Suprapubic skin (tissue), 4 donors: ENCODE data around the gene RIIAD1. TPM values are rescaled to one million over a fixed set of nuclear protein-coding genes. Genes with fewer than 3 reads are reported as not detected.

Experiments
- DNase-seq, 2 donors: peaks; one replicate each; pipeline ENCODE4 v3.0.0-alpha.2; 2019; ENCODE audit warnings: low spot score in 2 of 2
- H3K27ac ChIP-seq: fragments of 200-600 bp; sonication (generic); one replicate; pipeline ENCODE4 v1.5.1; 2019
- H3K27me3 ChIP-seq: fragments of 200-600 bp; sonication (generic); one replicate; pipeline ENCODE4 v1.5.1; 2019
- H3K36me3 ChIP-seq: fragments of 200-600 bp; sonication (generic); one replicate; pipeline ENCODE4 v1.5.1; 2019
- H3K4me1 ChIP-seq: fragments of 200-600 bp; sonication (generic); one replicate; pipeline ENCODE4 v1.5.1; 2019
- H3K4me3 ChIP-seq: fragments of 200-600 bp; sonication (generic); one replicate; pipeline ENCODE4 v1.5.1; 2019; ENCODE audit warnings: mild to moderate bottlenecking
- H3K9me3 ChIP-seq: fragments of 200-600 bp; sonication (generic); one replicate; pipeline ENCODE4 v1.5.1; 2019
- EP300 ChIP-seq: sonication (generic); formaldehyde crosslinking; IDR thresholded peaks from one replicate; pipeline ENCODE4 v1.6.1; 2017; ENCODE audit warnings: antibody characterized with exemption
- POLR2A ChIP-seq, 2 donors: fragments of 450-650 bp; IDR thresholded peaks; one replicate each; pipeline ENCODE4 v1.6.1; 2017; ENCODE audit warnings: antibody characterized with exemption in 2 of 2, mild to moderate bottlenecking in 2 of 2, moderate library complexity in 2 of 2
- POLR2AphosphoS5 ChIP-seq, 3 donors: sonication (generic); formaldehyde crosslinking; IDR thresholded peaks; one replicate each; pipeline ENCODE4 v1.6.1; 2017; ENCODE audit warnings: antibody characterized with exemption in 3 of 3
- WGBS: methylation state at CpG from one replicate; pipeline ENCODE4 v1.1.5; 2018; 5-methylcytosine and 5-hydroxymethylcytosine counted together
- total RNA-seq, 4 donors: library from RNA; depleted of rRNA; stranded (reverse); fragments of >200 nt; gene quantifications; one replicate each; pipeline ENCODE4 v1.1.0, GENCODE V29; 2016
- TF ChIP-seq, protein P1 (sequence below), 2 donors: fragments of 200-600 bp in 1 of 2; fragments of 450-650 bp in 1 of 2; sonication (generic) in 1 of 2; IDR thresholded peaks; one replicate each; pipeline ENCODE4 v1.5.1; 2016 to 2019; ENCODE audit warnings: antibody characterized with exemption in 2 of 2, mild to moderate bottlenecking in 1 of 2, moderate library complexity in 1 of 2

RIIAD1 gene
- total RNA-seq, 4 donors from 2014 or later: not detected

DNA sequence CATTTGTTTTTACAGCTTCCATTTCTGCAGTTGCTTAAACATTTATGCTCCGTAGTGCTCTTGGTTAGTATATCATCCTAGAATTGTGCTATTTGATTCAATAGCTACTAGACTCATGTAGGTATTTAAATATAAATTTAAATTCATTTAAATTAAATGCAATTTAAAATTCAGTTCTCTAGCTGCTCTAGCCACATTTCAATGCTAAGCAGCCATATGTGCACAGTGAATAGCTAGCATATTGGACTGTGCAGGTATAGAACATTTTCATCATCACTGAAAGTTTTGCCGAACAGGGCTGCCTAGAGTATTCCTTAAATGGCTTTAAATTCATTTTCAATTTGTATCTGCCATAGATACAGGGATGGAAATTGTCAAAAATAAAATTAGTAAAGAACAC, 37.2 kb upstream of the RIIAD1 start:
- 69% methylated on average over 2 of the region's 2 CpGs for WGBS
- H3K27me3 ChIP-seq: no peaks in the 10 kb centered on the region
- no peak for TF ChIP-seq POLR2AphosphoS5 (IDR thresholded peaks at IDR 0.05)
- TF ChIP-seq EP300: no peak
- no peak for TF ChIP-seq POLR2A (IDR thresholded peaks at IDR 0.05)
- TF ChIP-seq, protein P1, sequence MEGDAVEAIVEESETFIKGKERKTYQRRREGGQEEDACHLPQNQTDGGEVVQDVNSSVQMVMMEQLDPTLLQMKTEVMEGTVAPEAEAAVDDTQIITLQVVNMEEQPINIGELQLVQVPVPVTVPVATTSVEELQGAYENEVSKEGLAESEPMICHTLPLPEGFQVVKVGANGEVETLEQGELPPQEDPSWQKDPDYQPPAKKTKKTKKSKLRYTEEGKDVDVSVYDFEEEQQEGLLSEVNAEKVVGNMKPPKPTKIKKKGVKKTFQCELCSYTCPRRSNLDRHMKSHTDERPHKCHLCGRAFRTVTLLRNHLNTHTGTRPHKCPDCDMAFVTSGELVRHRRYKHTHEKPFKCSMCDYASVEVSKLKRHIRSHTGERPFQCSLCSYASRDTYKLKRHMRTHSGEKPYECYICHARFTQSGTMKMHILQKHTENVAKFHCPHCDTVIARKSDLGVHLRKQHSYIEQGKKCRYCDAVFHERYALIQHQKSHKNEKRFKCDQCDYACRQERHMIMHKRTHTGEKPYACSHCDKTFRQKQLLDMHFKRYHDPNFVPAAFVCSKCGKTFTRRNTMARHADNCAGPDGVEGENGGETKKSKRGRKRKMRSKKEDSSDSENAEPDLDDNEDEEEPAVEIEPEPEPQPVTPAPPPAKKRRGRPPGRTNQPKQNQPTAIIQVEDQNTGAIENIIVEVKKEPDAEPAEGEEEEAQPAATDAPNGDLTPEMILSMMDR (IDR thresholded peaks at IDR 0.05): no peak
- H3K9me3 ChIP-seq: no peaks in the 10 kb centered on the region
- no peak overlapping the region for H3K27ac ChIP-seq
- H3K36me3 ChIP-seq: peaks cover 38% of the 10 kb centered on the region
- no peak overlapping the region for H3K4me3 ChIP-seq
- no peak for DNase-seq
- H3K4me1 ChIP-seq: peaks cover 2% of the 10 kb centered on the region

DNA sequence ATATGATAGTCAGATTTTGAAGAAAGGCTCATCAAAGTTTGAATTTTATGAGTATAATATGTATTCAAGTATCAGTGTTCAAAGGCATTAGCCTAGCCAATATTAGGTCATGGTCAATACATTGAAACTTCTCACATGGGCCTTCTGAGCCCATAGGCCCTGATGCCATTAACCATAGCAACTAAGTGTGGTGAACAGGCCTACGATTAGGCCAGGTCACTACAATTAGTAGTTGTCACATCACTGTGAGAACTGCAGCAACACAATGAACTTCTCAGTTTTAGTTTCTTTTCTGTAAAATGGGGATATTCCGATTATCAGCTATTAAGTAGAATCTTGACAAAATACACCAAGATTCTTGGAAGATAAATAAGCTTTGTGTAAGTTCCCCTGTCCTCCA, 34.8 kb upstream of the RIIAD1 start:
- no peaks in the 10 kb centered on the region for H3K27me3 ChIP-seq
- no peak overlapping the region for H3K27ac ChIP-seq
- H3K4me1 ChIP-seq: no peaks in the 10 kb centered on the region
- WGBS: 90% methylated on average over 2 of the region's 2 CpGs
- H3K4me3 ChIP-seq: no peak overlapping the region
- no peak for DNase-seq
- no peak for TF ChIP-seq EP300
- TF ChIP-seq, protein P1 (IDR thresholded peaks at IDR 0.05): no peak
- no peak for TF ChIP-seq POLR2AphosphoS5 (IDR thresholded peaks at IDR 0.05)
- TF ChIP-seq POLR2A (IDR thresholded peaks at IDR 0.05): no peak
- H3K36me3 ChIP-seq: peaks cover 43% of the 10 kb centered on the region
- H3K9me3 ChIP-seq: no peaks in the 10 kb centered on the region

DNA sequence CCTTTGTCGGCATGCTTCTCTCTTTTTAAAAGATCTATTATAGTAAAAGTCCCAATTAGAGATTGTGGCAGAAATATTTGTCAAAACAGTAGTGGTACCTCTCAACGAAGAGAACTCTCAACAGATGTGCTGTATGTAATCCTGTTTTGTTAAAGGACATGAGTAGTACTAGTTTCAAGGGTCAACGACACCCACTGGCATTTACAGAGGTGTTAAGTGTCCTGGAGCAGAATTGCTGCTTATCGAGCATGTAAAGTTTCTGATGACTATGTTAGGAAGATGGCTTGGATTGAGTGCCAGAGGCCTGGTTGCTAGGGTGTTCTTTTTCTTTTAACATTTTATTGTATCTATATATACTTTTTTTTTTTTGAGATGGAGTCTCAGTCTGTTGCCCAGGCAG, 31.8 kb upstream of the RIIAD1 start:
- Histone ChIP-seq H3K4me3 (no peak overlapping the region), H3K27ac (no peak overlapping the region), H3K9me3 (no peaks in the 10 kb centered on the region), H3K27me3 (no peaks in the 10 kb centered on the region), H3K36me3 (peaks cover 45% of the 10 kb centered on the region), H3K4me1 (no peaks in the 10 kb centered on the region)
- DNase-seq: no peak
- TF ChIP-seq, protein P1 (IDR thresholded peaks at IDR 0.05): no peak
- TF ChIP-seq EP300: no peak
- TF ChIP-seq POLR2A (IDR thresholded peaks at IDR 0.05): no peak
- TF ChIP-seq POLR2AphosphoS5 (IDR thresholded peaks at IDR 0.05): no peak
- WGBS: 84% methylated on average over 4 of the region's 4 CpGs

DNA sequence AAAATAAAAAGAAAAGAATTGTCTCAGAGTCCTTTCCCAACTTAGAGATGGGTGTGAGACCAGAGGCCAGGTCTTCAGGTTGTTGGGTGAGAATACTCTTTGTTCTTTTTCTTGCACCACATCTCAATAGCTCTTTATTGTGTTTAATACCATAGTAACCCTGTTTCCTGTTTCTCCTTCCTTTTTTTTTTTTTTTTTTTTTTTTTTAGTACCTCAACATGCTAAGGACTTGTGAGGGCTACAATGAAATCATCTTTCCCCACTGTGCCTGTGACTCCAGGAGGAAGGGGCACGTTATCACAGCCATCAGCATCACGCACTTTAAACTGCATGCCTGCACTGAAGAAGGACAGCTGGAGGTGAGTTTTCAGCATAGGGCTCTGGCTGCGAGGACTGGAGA, 29.1 kb upstream of the RIIAD1 start:
- WGBS: 94% methylated on average over 3 of the region's 3 CpGs
- Histone ChIP-seq H3K27ac (no peak overlapping the region), H3K9me3 (no peaks in the 10 kb centered on the region), H3K4me1 (no peaks in the 10 kb centered on the region), H3K4me3 (no peak overlapping the region), H3K36me3 (peaks cover 51% of the 10 kb centered on the region), H3K27me3 (no peaks in the 10 kb centered on the region)
- no peak for TF ChIP-seq POLR2AphosphoS5 (IDR thresholded peaks at IDR 0.05)
- TF ChIP-seq, protein P1 (IDR thresholded peaks at IDR 0.05): no peak
- no peak for TF ChIP-seq POLR2A (IDR thresholded peaks at IDR 0.05)
- no peak for TF ChIP-seq EP300
- no peak for DNase-seq

DNA sequence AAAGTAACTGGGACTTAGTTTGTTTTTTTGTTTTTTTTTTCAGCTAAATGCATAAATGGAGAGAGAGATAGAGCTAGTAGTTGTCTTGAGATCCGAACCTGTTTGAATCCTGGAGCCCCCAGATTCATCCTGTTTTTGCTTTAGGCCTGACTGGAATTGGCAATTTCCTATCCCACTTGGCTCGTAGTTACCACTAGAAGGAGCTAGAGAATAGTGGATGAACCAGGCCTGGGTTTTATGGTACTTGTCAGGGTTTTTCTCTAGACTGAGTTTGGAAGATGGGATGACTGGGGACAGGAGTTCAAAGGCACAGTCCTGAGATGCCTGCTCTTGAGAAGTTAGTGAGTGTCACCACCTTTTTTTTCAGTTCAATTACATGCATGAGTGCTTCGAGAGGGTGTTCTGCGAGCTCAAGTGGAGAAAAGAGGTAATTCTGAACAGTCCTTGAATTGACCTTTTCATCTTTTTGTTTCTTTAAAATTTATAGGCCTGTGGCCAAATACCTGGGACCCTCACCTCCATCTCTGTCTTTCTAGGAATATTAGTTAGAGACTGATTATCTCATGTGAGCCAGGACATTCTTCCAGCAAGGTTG, 28.2 kb upstream of the RIIAD1 start:
- Histone ChIP-seq H3K36me3 (peaks cover 55% of the 10 kb centered on the region), H3K9me3 (no peaks in the 10 kb centered on the region), H3K4me3 (no peak overlapping the region), H3K27ac (no peak overlapping the region), H3K4me1 (no peaks in the 10 kb centered on the region), H3K27me3 (no peaks in the 10 kb centered on the region)
- WGBS: 84% methylated on average over 4 of the region's 4 CpGs
- no peak for TF ChIP-seq POLR2AphosphoS5 (IDR thresholded peaks at IDR 0.05)
- TF ChIP-seq, protein P1 (IDR thresholded peaks at IDR 0.05): peak in 1 of 2 donors; percentile 20
- no peak for DNase-seq
